WTC11 (cell line): ENCODE data around the gene CALCB.

ENCODE experiments used
- ATF3 ChIP-seq: sonication (generic); formaldehyde crosslinking; conservative IDR thresholded peaks from 2 replicates; pipeline ENCODE4 v1.8.1; 2022; ENCODE audit warnings: mild to moderate bottlenecking, missing genetic modification reagents
- CTCF ChIP-seq: fragments of 200-600 bp; IDR thresholded peaks from 2 replicates; pipeline ENCODE4 v1.8.0; 2022; ENCODE audit warnings: antibody characterized with exemption
- ETV6 ChIP-seq: sonication (generic); formaldehyde crosslinking; IDR thresholded peaks from 2 replicates; pipeline ENCODE4 v1.8.1; 2022; ENCODE audit warnings: mild to moderate bottlenecking, missing genetic modification reagents
- FOXJ3 ChIP-seq: sonication (generic); formaldehyde crosslinking; IDR thresholded peaks from 2 replicates; pipeline ENCODE4 v1.9.0; 2021; ENCODE audit warnings: missing genetic modification reagents, mild to moderate bottlenecking, borderline replicate concordance
- HMGXB4 ChIP-seq: sonication (generic); formaldehyde crosslinking; IDR thresholded peaks from 2 replicates; pipeline ENCODE4 v1.8.1; 2023; ENCODE audit warnings: mild to moderate bottlenecking, moderate library complexity, missing genetic modification reagents
- JAZF1 ChIP-seq: fragments of 250-450 bp; sonication (Bioruptor Pico); IDR thresholded peaks from 2 replicates; pipeline ENCODE4 v1.9.0; 2021; ENCODE audit warnings: moderate library complexity, mild to moderate bottlenecking, inconsistent platforms
- STAT6 ChIP-seq: sonication (generic); formaldehyde crosslinking; conservative IDR thresholded peaks from 2 replicates; pipeline ENCODE4 v1.8.1; 2023; ENCODE audit warnings: mild to moderate bottlenecking, low read depth, missing genetic modification reagents, moderate library complexity
- TCF7 ChIP-seq: sonication (generic); formaldehyde crosslinking; IDR thresholded peaks from 2 replicates; pipeline ENCODE4 v1.8.0; 2022; ENCODE audit warnings: mild to moderate bottlenecking, low read depth, missing genetic modification reagents, moderate library complexity
- TP53 ChIP-seq: sonication (generic); formaldehyde crosslinking; IDR thresholded peaks from 2 replicates; pipeline ENCODE4 v1.8.1; 2023; ENCODE audit warnings: mild to moderate bottlenecking, missing genetic modification reagents
- ZNF281 ChIP-seq: sonication (generic); formaldehyde crosslinking; IDR thresholded peaks from 2 replicates; pipeline ENCODE4 v1.8.0; 2023; ENCODE audit warnings: mild to moderate bottlenecking, missing genetic modification reagents

GRCh38 chr11:15107730-15108515 lies 34.5 kb downstream of the CALCB start:
- TF ChIP-seq CTCF (no peak), TP53 (CRISPR knock-in tag) (no peak), JAZF1 (no peak), HMGXB4 (no peak), ATF3 (CRISPR knock-in tag) (no peak), STAT6 (CRISPR knock-in tag) (no peak), ETV6 (no peak), TCF7 (CRISPR knock-in tag) (no peak), ZNF281 (CRISPR knock-in tag) (no peak), FOXJ3 (CRISPR knock-in tag) (no peak)
